ENCODE results near the gene ZDHHC14. TPM values are rescaled to one million over a fixed set of nuclear protein-coding genes. Genes with fewer than 3 reads are reported as not detected.

The ZDHHC14 gene
- total RNA-seq, 1 donor from 2014 or later: 23.5 TPM

- no peak for DNase-seq (ENCODE audit: low spot score)
Observed at GRCh38 chr6:157621406-157621805, 240.4 kb downstream of the ZDHHC14 start.

- DNase-seq (ENCODE audit: low spot score): no peak
Observed at GRCh38 chr6:157622427-157622826, 241.4 kb downstream of the ZDHHC14 start.

- DNase-seq (ENCODE audit: low spot score): no peak
Observed at GRCh38 chr6:157625111-157625510, 244.1 kb downstream of the ZDHHC14 start.

GRCh38 chr6:157625764-157626163 lies 244.8 kb downstream of the ZDHHC14 start:
- DNase-seq (ENCODE audit: low spot score): no peak

- no peak for DNase-seq (ENCODE audit: low spot score)
Observed at GRCh38 chr6:157627195-157627966, 246.4 kb downstream of the ZDHHC14 start.

- no peak for DNase-seq (ENCODE audit: low spot score)
Observed at GRCh38 chr6:157628463-157628862, 247.5 kb downstream of the ZDHHC14 start.

- DNase-seq (ENCODE audit: low spot score): no peak
Observed at GRCh38 chr6:157629220-157629619, 248.2 kb downstream of the ZDHHC14 start.

- DNase-seq (ENCODE audit: low spot score): no peak
Observed at GRCh38 chr6:157630463-157631080, 249.6 kb downstream of the ZDHHC14 start.

- no peak for DNase-seq (ENCODE audit: low spot score)
Observed at GRCh38 chr6:157631412-157631811, 250.4 kb downstream of the ZDHHC14 start.

- DNase-seq (ENCODE audit: low spot score): no peak
Observed at GRCh38 chr6:157631838-157632614, 251.0 kb downstream of the ZDHHC14 start.

GRCh38 chr6:157632821-157633220 lies 251.8 kb downstream of the ZDHHC14 start:
- DNase-seq (ENCODE audit: low spot score): no peak

GRCh38 chr6:157634546-157634945 lies 253.6 kb downstream of the ZDHHC14 start:
- no peak for DNase-seq (ENCODE audit: low spot score)

GRCh38 chr6:157635388-157636244 lies 254.6 kb downstream of the ZDHHC14 start:
- DNase-seq (ENCODE audit: low spot score): no peak

- no peak for DNase-seq (ENCODE audit: low spot score)
Observed at GRCh38 chr6:157637516-157637915, 256.5 kb downstream of the ZDHHC14 start.

- no peak for DNase-seq (ENCODE audit: low spot score)
Observed at GRCh38 chr6:157637941-157638662, 257.1 kb downstream of the ZDHHC14 start.

GRCh38 chr6:157638779-157639178 lies 257.8 kb downstream of the ZDHHC14 start:
- no peak for DNase-seq (ENCODE audit: low spot score)

GRCh38 chr6:157640746-157641451 lies 259.9 kb downstream of the ZDHHC14 start:
- no peak for DNase-seq (ENCODE audit: low spot score)

- DNase-seq (ENCODE audit: low spot score): no peak
Observed at GRCh38 chr6:157641837-157642236, 260.8 kb downstream of the ZDHHC14 start.

- DNase-seq (ENCODE audit: low spot score): no peak
Observed at GRCh38 chr6:157642736-157643135, 261.7 kb downstream of the ZDHHC14 start.
